GM03348 (cell line): Measurements from ENCODE around the gene MLXIP.

Source experiments
- DNase-seq: peaks from one replicate; pipeline ENCODE4 v3.0.0; 2012; ENCODE audit warnings: low spot score

Gene MLXIP

DNA sequence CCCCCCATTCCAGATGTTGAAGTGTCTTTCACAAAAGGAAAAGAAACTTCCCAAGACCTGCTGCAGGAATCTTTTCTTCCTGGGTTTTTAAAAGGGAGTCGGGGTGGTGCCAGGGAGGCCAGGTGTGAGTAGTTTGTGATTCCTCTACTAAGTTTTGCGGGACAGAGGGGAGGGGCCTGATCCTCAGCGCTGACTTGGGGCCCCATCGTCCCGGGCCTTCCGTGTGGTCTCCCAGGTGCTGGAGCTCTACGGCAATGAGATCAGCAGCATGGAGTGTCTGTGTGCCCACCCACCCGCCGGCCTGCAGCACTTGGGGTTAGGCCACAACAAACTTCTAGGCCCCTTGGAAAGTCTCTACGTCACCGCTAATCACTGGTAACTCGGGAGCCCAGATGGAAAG, 108.9 kb downstream of the MLXIP start:
- no peak for DNase-seq

DNA sequence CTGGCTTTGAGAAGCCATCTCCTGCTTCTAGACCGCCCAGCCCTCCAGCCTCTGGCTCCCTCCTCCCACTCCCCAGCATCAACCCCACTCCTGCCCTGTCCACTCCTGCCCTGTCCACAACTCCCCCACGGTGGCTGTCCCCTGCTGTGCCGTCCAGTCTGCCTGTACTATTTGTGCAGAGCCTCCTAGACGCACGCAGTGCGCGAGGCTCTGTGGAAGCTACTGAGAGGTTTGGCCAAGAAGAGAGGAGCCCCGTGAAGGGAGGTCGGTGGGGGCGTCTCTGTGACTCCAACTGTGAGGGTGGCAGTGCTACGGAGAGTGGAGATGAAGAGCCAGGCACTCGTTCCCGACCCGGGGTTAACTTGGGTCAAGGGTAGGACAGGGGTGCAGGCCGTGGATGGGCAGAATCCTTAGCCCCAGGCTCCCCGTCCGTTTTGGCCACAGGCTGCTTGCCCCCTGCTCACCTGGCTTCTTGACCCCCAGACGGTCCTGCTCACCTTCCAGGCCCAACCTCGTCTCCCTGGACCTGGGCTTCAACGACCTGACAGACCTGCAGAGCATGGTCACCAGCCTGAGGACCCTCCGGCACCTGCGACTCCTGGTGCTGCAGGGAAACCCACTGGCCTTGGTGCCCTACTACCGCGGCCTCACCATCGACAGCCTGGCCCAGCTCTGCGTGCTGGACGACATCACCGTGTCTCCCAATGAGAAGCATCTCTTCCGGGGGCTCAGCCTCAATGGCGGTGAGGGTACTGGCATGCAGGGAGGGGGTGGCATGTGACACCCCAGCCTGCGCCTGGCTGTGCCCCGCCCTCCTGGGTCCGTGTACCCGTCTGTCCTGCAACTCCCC, 111.3 kb downstream of the MLXIP start:
- no peak for DNase-seq

DNA sequence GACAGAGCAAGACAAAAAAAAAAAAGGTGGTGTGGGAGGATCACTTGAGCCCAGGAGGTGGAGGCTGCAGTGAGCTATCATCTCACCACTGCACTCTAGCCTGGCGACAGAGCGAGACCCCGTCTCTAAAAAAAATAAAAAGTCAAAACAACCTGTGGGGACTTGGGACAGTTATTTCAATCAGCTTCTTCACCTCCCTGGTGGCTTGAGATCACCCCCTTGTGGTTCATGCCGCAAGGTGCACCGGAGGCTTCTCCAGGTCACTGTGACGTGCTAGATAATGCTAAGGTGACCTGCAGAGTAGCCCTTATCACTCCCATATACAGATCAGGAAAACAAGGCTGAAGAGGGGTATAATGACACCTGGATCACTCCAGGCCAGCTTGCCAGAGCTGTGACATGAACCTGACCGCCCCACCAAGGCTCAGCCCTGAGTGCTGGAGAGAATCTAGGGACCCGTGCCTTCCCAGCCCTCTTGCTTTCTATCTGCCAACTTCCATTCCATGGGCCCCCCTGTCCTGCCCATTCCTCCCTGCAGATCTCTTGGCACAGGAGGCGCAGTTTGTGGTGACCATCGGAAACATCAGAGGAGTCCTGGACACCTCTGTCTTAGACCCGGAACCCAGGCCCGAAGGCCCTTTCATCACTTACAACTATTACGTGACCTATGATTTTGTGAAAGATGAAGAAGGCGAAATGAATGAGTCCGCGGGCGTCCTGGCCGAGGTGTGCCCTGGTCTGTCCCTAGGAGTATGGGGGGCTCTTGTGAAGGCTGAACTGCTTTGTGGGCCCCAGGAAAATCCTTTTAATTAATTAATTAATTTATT, 112.5 kb downstream of the MLXIP start:
- DNase-seq, result peak; percentile 82

DNA sequence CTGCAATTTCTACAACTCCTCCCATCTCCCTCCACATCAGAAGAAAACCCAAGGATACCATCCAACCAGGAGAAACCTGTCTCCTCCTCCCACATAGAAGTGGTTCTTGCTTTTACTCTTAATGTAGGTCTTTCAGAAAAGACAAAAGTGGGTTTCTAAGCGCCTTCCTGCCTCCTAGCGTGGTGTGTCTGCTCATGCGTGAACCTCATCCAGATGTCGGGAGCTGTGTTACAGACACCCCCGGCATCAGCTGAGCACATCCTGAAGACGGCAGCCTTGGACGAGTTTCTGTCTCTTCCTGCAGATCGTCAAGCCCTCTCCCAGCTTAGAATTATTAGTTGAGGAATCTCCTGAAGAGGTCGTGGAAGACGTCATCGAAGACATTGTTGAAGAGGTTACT, 113.9 kb downstream of the MLXIP start:
- no peak for DNase-seq

DNA sequence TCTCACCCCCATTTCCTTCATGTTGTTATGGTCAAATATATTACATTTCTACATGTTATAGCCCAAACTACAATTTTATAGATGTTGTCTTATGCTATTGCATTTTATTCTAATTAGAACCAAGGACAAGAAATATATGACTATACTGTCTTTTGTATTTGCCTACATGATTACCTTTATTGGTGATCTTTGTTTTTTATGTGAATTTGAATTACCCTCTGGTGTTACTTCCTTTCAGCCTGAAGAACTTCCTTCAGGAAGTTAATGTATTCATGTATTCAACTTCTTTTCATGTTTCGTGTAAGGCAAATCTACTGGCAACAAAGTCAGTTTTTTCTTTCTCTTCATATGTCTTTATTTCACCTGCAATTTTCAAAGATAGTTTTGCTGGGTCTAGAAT, 116.2 kb downstream of the MLXIP start:
- DNase-seq, result no peak

DNA sequence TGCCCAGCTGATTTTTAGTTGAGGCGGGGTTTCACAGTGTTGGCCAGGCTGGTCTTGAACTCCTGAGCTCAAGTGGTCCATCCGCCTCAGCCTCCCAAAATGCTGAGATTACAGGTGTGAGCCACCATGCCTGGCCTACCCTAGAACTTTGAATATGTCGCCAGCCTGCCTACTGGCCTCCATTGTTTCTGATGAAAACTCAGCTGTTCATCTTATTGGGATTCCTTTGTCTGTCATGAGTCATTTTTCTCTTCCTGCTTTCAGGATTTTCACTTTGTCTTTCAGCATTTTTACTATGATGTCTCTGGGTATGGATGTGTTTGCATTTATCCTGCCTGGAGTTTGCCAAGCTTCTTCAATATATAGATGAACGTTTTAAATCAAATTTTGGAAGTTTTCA, 116.8 kb downstream of the MLXIP start:
- no peak for DNase-seq
